Eye (tissue), 1 donor: ENCODE data around the gene SPRTN.
"Not testable (repeated sequence)": the region's sequence is repeated elsewhere in the genome, so short reads cannot be mapped to it uniquely, and the experiment has no call there.

ENCODE experiments used
- DNase-seq: peaks from one replicate; pipeline ENCODE4 v3.0.0-alpha.2; 2015

Gene SPRTN

DNA sequence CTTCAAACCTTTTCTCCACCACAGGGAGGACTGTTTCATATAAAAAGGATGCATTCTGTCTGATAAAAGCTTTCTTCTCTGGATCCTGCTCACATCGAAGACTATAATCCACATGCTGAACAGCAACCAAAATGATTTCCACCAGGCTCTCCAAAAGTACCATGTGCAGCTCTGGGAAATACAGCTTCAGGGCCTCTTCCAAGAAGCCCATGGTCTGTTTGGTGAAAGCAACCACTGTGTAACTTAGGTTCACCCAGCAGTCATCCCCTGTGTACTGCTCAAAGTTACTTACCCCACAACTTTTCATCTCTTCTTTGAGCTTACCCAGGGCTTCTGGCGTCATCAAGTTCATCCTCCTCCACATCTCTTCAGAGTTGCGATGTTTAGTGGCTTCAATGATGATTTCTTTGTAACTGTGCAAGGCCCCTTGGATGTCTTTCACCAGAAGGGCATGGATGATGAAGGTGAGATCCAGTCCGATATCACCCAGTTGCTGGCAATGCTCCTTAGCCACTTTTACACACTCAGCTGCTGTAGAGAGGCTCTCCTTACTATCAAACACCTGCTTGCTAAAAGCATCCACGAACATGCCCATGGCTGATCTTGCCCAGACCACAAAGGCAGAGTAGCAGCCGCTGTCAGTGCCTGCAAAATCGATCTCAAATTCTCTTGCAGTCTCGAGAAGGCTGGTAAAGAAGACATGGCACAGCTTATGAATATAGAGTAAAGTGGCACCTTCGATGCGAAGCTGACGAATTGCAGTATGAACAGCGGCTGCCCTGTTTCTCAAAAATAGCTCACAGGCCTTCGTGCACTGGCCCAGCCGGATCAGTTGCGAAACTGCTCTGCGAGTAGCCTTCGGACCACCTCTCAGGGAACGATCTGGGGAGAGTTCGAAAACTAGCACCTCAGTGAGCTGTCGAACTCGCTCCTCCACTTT lies 2.2 kb upstream of the SPRTN start:
- no peak for DNase-seq

DNA sequence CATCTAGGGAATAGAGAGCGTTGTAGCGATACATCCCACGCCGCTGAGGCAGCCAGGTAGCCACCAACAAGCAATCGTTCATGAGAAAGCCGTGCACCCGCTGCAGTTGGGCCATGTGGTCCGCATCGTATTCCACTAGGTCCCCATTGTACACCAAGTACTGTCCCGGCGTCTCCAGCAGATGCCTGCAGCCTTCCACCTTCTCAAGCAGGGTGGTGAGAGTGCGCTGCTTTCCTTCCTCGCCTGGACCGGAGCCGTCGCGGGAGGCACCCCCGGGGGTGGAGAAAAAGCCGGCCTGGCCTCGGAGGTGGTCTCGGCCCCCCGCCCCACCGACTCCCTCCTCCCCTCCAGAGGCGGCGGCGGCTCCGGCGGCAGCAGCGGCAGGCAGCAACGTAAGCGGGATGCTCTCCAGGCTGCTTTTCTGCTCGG lies 1.0 kb upstream of the SPRTN start:
- no peak for DNase-seq

DNA sequence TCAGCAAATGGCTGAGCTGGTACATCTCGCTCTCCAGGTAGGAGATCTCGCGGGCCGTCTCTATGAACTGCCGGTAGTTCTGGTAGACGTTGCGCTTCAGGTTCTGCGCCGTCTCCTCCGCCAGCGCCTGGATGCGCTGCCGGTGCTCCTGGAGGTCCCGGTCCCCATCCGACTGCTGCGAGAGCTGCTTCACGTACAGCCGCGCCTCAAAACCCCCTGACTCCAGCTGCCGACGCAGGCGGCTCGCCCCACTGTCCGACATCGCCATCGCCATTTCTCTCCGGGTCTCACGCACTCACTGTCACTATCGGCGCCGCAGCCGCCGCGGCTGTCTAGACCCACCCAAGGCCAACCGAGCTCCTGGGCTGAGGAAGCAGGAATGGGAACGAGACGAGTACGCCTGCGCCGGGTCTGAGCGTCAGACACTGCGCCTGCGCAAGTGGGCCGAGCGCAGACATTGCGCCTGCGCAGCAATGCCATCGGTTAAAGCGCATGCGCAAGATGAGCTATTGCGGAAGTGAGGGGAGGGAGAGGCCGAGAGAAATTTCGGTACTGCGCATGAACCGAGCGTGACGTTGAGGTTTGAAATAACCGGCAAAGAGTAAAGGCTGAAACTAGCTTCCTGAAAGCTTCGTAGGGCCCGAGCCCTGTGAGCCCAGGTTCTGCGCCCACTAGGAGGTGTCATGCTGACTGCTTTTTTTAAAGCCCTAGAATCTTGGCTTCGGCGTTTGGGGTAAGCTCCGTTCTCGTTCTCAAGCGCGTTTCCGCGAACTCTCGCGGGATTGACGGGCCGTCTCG lies 422 bp upstream of the SPRTN start, which contains the start of gene EXOC8:
EXOC8 (minus strand) TSS at position 381 of the 798 bp plus-strand sequence; CDS start at position 274, 107 bp downstream.
- peak; percentile 100 for DNase-seq

- no peak for DNase-seq
Measured at GRCh38 chr1:231340328-231341013, 2.4 kb downstream of the SPRTN start.

- DNase-seq, result no peak
Measured at GRCh38 chr1:231347961-231348360, 9.9 kb downstream of the SPRTN start.

GRCh38 chr1:231348442-231348841 lies 10.3 kb downstream of the SPRTN start:
- no peak for DNase-seq

DNA sequence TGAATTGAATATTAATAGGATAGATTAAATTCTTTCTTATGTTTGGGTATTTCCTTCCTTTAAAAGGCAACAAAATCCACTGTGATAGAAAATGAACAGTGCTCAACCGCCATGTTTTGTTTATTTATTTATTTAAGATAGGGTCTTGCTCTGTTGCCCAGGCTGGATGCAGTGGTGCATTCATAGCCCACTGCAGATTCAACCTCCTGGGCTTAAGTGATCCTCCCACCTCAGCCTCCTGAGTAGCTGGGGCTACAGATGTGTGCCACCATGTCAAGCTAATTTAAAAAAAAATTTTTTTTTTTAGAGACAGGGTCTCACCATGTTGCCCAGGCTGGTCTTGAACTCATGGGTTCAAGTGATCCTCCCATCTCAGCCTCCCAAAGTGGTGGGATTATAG lies 10.8 kb downstream of the SPRTN start:
- DNase-seq, result not testable (repeated sequence)

DNA sequence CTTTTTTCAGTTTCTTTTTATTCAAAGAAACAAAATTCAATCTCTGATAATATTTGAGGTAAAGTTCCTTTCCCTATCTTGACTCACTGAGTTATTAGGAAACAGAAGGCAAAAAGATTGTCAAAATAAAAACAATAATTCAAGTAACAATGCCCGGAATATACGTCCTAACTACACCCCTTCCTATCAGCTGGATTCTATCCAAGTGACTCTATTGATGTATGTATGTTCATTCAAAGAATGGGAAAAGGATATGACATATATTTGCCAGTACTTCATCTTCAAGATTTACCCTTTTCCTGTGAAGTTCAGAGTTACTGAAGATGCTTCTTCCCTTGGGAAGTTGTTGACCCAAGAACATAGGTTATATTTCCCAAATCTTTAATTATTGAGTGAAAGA lies 13.7 kb downstream of the SPRTN start:
- no peak for DNase-seq

- DNase-seq, result no peak
Measured at GRCh38 chr1:231353086-231353485, 15.0 kb downstream of the SPRTN start.

DNA sequence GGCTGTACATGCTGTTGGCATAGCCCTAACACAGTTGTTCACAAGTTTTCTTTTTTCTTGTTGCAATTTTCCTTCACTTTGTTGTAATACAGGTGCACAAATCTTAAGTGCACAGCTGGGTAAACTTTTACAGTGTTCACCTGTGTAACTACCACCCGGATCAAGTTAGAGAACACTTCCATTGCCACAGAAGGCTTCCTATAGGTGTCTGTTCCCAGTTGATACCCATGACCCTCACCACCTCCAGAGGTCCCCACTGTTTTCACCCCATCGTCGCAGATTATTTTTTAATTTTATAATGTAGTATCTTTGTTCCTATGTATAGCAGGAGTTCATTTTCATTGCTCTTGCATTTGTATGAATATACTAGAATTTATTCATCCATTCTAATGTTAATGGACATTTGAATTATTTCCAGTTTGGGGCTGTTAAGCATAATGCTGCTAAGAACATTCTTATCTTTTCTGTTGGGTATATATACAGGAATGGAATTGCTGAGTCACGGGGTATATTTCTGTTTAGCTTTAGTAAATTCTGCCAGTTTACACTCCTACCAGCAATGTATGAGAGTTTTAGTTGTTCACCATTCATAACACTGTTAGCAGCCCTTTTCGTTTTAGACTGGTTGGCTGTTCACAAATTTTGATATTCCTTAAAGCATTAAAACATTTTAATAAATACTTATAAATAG lies 16.4 kb downstream of the SPRTN start:
- no peak for DNase-seq

- DNase-seq, result no peak
Measured at GRCh38 chr1:231355171-231355570, 17.1 kb downstream of the SPRTN start.

GRCh38 chr1:231357187-231357772 lies 19.2 kb downstream of the SPRTN start:
- DNase-seq, result no peak

- peak; percentile 86 for DNase-seq
Measured at GRCh38 chr1:231357831-231358354, 19.8 kb downstream of the SPRTN start.

GRCh38 chr1:231359113-231359512 lies 21.0 kb downstream of the SPRTN start:
- no peak for DNase-seq

- DNase-seq, result no peak
Measured at GRCh38 chr1:231362325-231362724, 24.2 kb downstream of the SPRTN start.

- no peak for DNase-seq
Measured at GRCh38 chr1:231363624-231364023, 25.5 kb downstream of the SPRTN start.

GRCh38 chr1:231364192-231364591 lies 26.1 kb downstream of the SPRTN start:
- no peak for DNase-seq

- no peak for DNase-seq
Measured at GRCh38 chr1:231369282-231369681, 31.2 kb downstream of the SPRTN start.

- DNase-seq, result no peak
Measured at GRCh38 chr1:231372501-231372900, 34.4 kb downstream of the SPRTN start.

DNA sequence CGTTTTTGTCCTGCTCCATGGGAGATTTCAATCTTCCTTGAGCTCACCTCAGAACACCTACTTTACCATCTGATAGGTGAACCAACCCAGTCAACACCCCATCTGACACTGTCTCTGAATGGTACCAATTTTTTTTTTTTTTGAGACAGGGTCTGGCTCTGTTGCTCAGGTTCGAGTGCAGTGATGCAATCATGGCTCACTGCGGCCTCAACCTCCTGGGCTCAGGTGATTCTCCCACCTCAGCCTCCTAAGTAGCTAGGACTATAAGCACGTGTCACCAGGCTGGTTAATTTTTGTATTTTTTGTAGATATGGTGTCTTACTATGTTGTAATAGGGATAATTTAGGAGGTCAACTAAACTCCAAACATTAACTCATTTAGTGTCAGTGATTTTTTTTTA lies 36.3 kb downstream of the SPRTN start:
- no peak for DNase-seq

GRCh38 chr1:231376101-231376500 lies 38.0 kb downstream of the SPRTN start:
- no peak for DNase-seq
